KMS-11 (cell line): ENCODE data around the gene BEGAIN.

Source experiments
- H2AFZ ChIP-seq: fragments of 200-600 bp; sonication (generic); 2 replicates; pipeline ENCODE4 v1.6.1; 2016; ENCODE audit warnings: antibody characterized with exemption, mixed run types, low read depth
- H3K27ac ChIP-seq: fragments of 200-600 bp; sonication (generic); 2 replicates; pipeline ENCODE4 v1.6.1; 2016; ENCODE audit warnings: mild to moderate bottlenecking, mixed run types
- H3K27me3 ChIP-seq: fragments of 200-600 bp; sonication (generic); 2 replicates; pipeline ENCODE4 v1.6.1; 2017; ENCODE audit warnings: mild to moderate bottlenecking, low read depth, mixed run types, moderate library complexity; ENCODE audit not compliant: insufficient read depth
- H3K36me3 ChIP-seq: fragments of 200-600 bp; sonication (generic); 2 replicates; pipeline ENCODE4 v1.6.1; 2017; ENCODE audit warnings: mild to moderate bottlenecking, mixed run types; ENCODE audit not compliant: insufficient read depth
- H3K4me1 ChIP-seq: fragments of 200-600 bp; sonication (generic); 2 replicates; pipeline ENCODE4 v1.6.1; 2016; ENCODE audit warnings: mild to moderate bottlenecking, low read depth, mixed run types; ENCODE audit not compliant: poor library complexity, severe bottlenecking
- H3K4me2 ChIP-seq: fragments of 200-600 bp; sonication (generic); 2 replicates; pipeline ENCODE4 v1.7.0; 2016; ENCODE audit warnings: mild to moderate bottlenecking, mixed run types
- H3K4me3 ChIP-seq: fragments of 200-600 bp; sonication (generic); IDR thresholded peaks from 2 replicates; pipeline ENCODE4 v1.6.1; 2017; ENCODE audit warnings: low read depth, low read length, mixed read lengths; ENCODE audit not compliant: insufficient read depth
- H3K79me2 ChIP-seq: fragments of 200-600 bp; sonication (generic); 2 replicates; pipeline ENCODE4 v1.6.1; 2016; ENCODE audit warnings: low read depth, mixed run types; ENCODE audit not compliant: insufficient read depth
- H3K9ac ChIP-seq: fragments of 200-600 bp; sonication (generic); 2 replicates; pipeline ENCODE4 v1.6.1; 2016; ENCODE audit warnings: mild to moderate bottlenecking, mixed run types
- H4K20me1 ChIP-seq: fragments of 200-600 bp; sonication (generic); 2 replicates; pipeline ENCODE4 v1.6.1; 2016; ENCODE audit warnings: mild to moderate bottlenecking, mixed run types; ENCODE audit not compliant: insufficient read depth
- CTCF ChIP-seq: fragments of 200-600 bp; sonication (generic); conservative IDR thresholded peaks from 2 replicates; pipeline ENCODE4 v1.6.1; 2017; ENCODE audit warnings: low read depth, mild to moderate bottlenecking, antibody characterized with exemption, low read length, moderate library complexity, mixed read lengths

BEGAIN gene

GRCh38 chr14:100589760-100590469 is 2.7 kb upstream of the BEGAIN start:
- Histone ChIP-seq H3K27me3 (peaks cover 30% of the 10 kb centered on the region; the same call in 1 of the 2 replicates), H3K4me1 (no peaks in the 10 kb centered on the region), H2AFZ (no peak overlapping the region), H4K20me1 (no peaks in the 10 kb centered on the region), H3K9ac (no peak overlapping the region), H3K79me2 (no peaks in the 10 kb centered on the region), H3K4me3 (no peak overlapping the region), H3K27ac (no peak overlapping the region), H3K4me2 (no peak overlapping the region), H3K36me3 (no peaks in the 10 kb centered on the region)
- TF ChIP-seq CTCF: no peak

DNA sequence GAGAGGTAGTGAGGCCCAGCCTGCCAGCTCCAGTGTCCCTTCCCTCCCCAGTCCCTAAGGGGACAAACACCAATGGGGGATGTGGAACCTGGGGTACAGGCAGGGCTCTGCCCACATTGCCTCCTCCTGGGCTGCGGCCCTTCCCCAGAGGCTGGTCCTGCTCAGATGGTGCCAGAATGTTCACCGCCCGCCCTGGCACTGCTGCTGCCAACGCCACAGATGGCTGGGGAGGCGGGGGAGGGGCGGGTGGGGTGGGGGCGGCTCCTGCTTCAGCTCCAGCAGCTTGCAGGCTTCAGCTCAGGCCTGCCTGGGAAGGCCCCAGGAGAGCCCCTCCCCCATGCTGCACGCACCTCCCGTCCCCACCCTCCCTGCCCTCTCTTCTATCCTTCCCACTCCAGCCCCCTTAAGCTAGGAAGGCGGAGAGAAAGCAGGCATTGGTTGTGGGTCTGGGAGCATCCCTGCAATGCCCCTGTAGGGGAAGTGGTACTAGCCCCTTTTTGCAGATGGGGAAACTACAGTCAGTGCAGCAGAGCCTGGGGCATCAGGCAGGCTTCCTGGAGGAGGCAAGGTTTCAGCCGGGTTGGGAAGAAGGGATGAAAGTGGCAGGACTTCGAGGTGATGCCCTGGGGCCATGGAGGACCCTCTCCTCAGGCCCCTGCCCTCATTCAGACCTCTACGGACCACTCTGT is 2.0 kb upstream of the BEGAIN start:
- Histone ChIP-seq H4K20me1 (no peaks in the 10 kb centered on the region), H3K9ac (no peak overlapping the region), H3K4me1 (no peaks in the 10 kb centered on the region), H3K4me3 (no peak overlapping the region), H3K27ac (no peak overlapping the region), H3K36me3 (no peaks in the 10 kb centered on the region), H3K27me3 (peaks cover 24% of the 10 kb centered on the region; the same call in 1 of the 2 replicates), H3K79me2 (no peaks in the 10 kb centered on the region), H2AFZ (no peak overlapping the region), H3K4me2 (no peak overlapping the region)
- TF ChIP-seq CTCF: no peak

- TF ChIP-seq CTCF: no peak
- Histone ChIP-seq H3K27me3 (peaks cover 19% of the 10 kb centered on the region; the same call in 1 of the 2 replicates), H2AFZ (no peak overlapping the region)
Measured at GRCh38 chr14:100588671-100589070, 1.5 kb upstream of the BEGAIN start.

GRCh38 chr14:100587763-100588411 is 670 bp upstream of the BEGAIN start:
- no peak overlapping the region for H3K27ac ChIP-seq
- H3K9ac ChIP-seq: no peak overlapping the region
- H3K4me3 ChIP-seq: no peak overlapping the region
- peaks cover 18% of the 10 kb centered on the region; the same call in 1 of the 2 replicates for H3K27me3 ChIP-seq
- TF ChIP-seq CTCF: no peak
- H3K4me2 ChIP-seq: no peak overlapping the region
- no peaks in the 10 kb centered on the region for H3K36me3 ChIP-seq
- no peaks in the 10 kb centered on the region for H3K79me2 ChIP-seq
- H2AFZ ChIP-seq: no peak overlapping the region
- H3K4me1 ChIP-seq: no peaks in the 10 kb centered on the region
- no peaks in the 10 kb centered on the region for H4K20me1 ChIP-seq

More at GRCh38 chr14:100588671-100589070, 1.5 kb upstream of the BEGAIN start:
- H3K4me1 ChIP-seq: no peaks in the 10 kb centered on the region
- no peak overlapping the region for H3K27ac ChIP-seq
- H3K79me2 ChIP-seq: no peaks in the 10 kb centered on the region
- no peaks in the 10 kb centered on the region for H3K36me3 ChIP-seq
- H3K4me2 ChIP-seq: no peak overlapping the region
- H3K4me3 ChIP-seq: no peak overlapping the region
- no peaks in the 10 kb centered on the region for H4K20me1 ChIP-seq
- H3K9ac ChIP-seq: no peak overlapping the region
